DND-41 (cell line): ENCODE data around the gene VASP.

Experiments
- ATAC-seq: fragments of 200-7000 bp; cut with Tn5 transposase; 3 replicates; pipeline ENCODE4 v1.9.1; 2021; ENCODE audit warnings: low read depth; ENCODE audit not compliant: insufficient read depth
- DNase-seq: peaks from one replicate; pipeline ENCODE4 v3.0.0-alpha.2; 2020
- H2AFZ ChIP-seq: 2 replicates; pipeline ENCODE4 v1.6.0; 2012; ENCODE audit warnings: low read depth, low read length
- H3K27ac ChIP-seq: 2 replicates; pipeline ENCODE4 v1.5.1; 2012; ENCODE audit warnings: low read length, inconsistent platforms
- H3K27me3 ChIP-seq: fragments of 200-600 bp; sonication (generic); 2 replicates; pipeline ENCODE4 v1.6.0; 2012; ENCODE audit warnings: low read length, mild to moderate bottlenecking, inconsistent platforms; ENCODE audit not compliant: insufficient read depth, poor library complexity
- H3K36me3 ChIP-seq: 2 replicates; pipeline ENCODE4 v1.5.1; 2012; ENCODE audit warnings: low read length, inconsistent platforms; ENCODE audit not compliant: insufficient read depth
- H3K4me1 ChIP-seq: 2 replicates; pipeline ENCODE4 v1.5.1; 2012; ENCODE audit warnings: mild to moderate bottlenecking, low read length; ENCODE audit not compliant: insufficient read depth
- H3K4me2 ChIP-seq: 2 replicates; pipeline ENCODE4 v1.6.0; 2012; ENCODE audit warnings: mild to moderate bottlenecking, moderate library complexity, low read length, inconsistent platforms; ENCODE audit not compliant: insufficient read depth
- H3K4me3 ChIP-seq, 2 experiments: fragments of 200-600 bp in 1 of 2; shearing (Covaris generic) in 1 of 2; 2 replicates each; pipeline ENCODE4 v1.5.1; 2012 to 2016; ENCODE audit warnings: inconsistent platforms in 2 of 2, low read length in 2 of 2, mild to moderate bottlenecking in 2 of 2, low read depth in 1 of 2, moderate library complexity in 1 of 2
- H3K79me2 ChIP-seq: 2 replicates; pipeline ENCODE4 v1.6.0; 2012; ENCODE audit warnings: low read length, inconsistent platforms; ENCODE audit not compliant: insufficient read depth
- H3K9ac ChIP-seq: 2 replicates; pipeline ENCODE4 v1.6.0; 2012; ENCODE audit warnings: low read depth, mild to moderate bottlenecking, inconsistent platforms, low read length, moderate library complexity
- H3K9me3 ChIP-seq: 2 replicates; pipeline ENCODE4 v1.5.1; 2012; ENCODE audit warnings: low read length, moderate library complexity, mild to moderate bottlenecking, inconsistent platforms; ENCODE audit not compliant: insufficient read depth, severe bottlenecking
- H4K20me1 ChIP-seq: 2 replicates; pipeline ENCODE4 v1.6.0; 2012; ENCODE audit warnings: low read length; ENCODE audit not compliant: insufficient read depth
- EZH2 ChIP-seq: IDR thresholded peaks from 3 replicates; pipeline ENCODE4 v1.6.1; 2012; ENCODE audit warnings: borderline replicate concordance, low read depth, mild to moderate bottlenecking, moderate library complexity, low read length, inconsistent platforms; ENCODE audit not compliant: severe bottlenecking
- TF ChIP-seq, protein P1 (sequence below): IDR thresholded peaks from 2 replicates; pipeline ENCODE4 v1.5.1; 2012; ENCODE audit warnings: borderline replicate concordance, low read length, moderate library complexity, mild to moderate bottlenecking; ENCODE audit not compliant: poor library complexity, severe bottlenecking; ENCODE audit errors: extremely low read depth

Gene VASP

GRCh38 chr19:45468803-45469131, 38.5 kb upstream of the VASP start:
- H3K9me3 ChIP-seq: no peaks in the 10 kb centered on the region
- peaks cover 36% of the 10 kb centered on the region for H3K4me1 ChIP-seq
- H3K36me3 ChIP-seq: no peaks in the 10 kb centered on the region
- peak overlapping the region; percentile 86 for H2AFZ ChIP-seq
- peaks cover 5% of the 10 kb centered on the region for H3K27me3 ChIP-seq
- H3K4me2 ChIP-seq: peak overlapping the region; percentile 99
- no peaks in the 10 kb centered on the region for H3K79me2 ChIP-seq
- H3K9ac ChIP-seq: peak overlapping the region; percentile 58
- H3K27ac ChIP-seq: peak overlapping the region; percentile 32; the same call in 1 of the 2 replicates
- peak overlapping the region; percentile 33 to 88; a peak in 3 of 4 replicates for H3K4me3 ChIP-seq
- ATAC-seq: no peak
- peaks cover 14% of the 10 kb centered on the region for H4K20me1 ChIP-seq
- no peak for TF ChIP-seq EZH2
- TF ChIP-seq, protein P1, sequence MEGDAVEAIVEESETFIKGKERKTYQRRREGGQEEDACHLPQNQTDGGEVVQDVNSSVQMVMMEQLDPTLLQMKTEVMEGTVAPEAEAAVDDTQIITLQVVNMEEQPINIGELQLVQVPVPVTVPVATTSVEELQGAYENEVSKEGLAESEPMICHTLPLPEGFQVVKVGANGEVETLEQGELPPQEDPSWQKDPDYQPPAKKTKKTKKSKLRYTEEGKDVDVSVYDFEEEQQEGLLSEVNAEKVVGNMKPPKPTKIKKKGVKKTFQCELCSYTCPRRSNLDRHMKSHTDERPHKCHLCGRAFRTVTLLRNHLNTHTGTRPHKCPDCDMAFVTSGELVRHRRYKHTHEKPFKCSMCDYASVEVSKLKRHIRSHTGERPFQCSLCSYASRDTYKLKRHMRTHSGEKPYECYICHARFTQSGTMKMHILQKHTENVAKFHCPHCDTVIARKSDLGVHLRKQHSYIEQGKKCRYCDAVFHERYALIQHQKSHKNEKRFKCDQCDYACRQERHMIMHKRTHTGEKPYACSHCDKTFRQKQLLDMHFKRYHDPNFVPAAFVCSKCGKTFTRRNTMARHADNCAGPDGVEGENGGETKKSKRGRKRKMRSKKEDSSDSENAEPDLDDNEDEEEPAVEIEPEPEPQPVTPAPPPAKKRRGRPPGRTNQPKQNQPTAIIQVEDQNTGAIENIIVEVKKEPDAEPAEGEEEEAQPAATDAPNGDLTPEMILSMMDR: no peak
- no peak for DNase-seq

- H3K9ac ChIP-seq: peak overlapping the region; percentile 58
- H3K4me1 ChIP-seq: peaks cover 36% of the 10 kb centered on the region
- no peaks in the 10 kb centered on the region for H3K79me2 ChIP-seq
- H2AFZ ChIP-seq: peak overlapping the region; percentile 92
- DNase-seq: peak; percentile 94
- H3K4me3 ChIP-seq: peak overlapping the region; percentile 33 to 88; a peak in 3 of 4 replicates
- H3K27ac ChIP-seq: peak overlapping the region; percentile 81
- no peaks in the 10 kb centered on the region for H3K9me3 ChIP-seq
- no peaks in the 10 kb centered on the region for H3K36me3 ChIP-seq
- ATAC-seq: peak; percentile 92
- peak overlapping the region; percentile 99 for H3K4me2 ChIP-seq
- H4K20me1 ChIP-seq: peaks cover 14% of the 10 kb centered on the region
- H3K27me3 ChIP-seq: peaks cover 5% of the 10 kb centered on the region
- TF ChIP-seq, protein P1: peak; percentile 52
- TF ChIP-seq EZH2: no peak
Measured at GRCh38 chr19:45469132-45469944, 37.9 kb upstream of the VASP start.

DNA sequence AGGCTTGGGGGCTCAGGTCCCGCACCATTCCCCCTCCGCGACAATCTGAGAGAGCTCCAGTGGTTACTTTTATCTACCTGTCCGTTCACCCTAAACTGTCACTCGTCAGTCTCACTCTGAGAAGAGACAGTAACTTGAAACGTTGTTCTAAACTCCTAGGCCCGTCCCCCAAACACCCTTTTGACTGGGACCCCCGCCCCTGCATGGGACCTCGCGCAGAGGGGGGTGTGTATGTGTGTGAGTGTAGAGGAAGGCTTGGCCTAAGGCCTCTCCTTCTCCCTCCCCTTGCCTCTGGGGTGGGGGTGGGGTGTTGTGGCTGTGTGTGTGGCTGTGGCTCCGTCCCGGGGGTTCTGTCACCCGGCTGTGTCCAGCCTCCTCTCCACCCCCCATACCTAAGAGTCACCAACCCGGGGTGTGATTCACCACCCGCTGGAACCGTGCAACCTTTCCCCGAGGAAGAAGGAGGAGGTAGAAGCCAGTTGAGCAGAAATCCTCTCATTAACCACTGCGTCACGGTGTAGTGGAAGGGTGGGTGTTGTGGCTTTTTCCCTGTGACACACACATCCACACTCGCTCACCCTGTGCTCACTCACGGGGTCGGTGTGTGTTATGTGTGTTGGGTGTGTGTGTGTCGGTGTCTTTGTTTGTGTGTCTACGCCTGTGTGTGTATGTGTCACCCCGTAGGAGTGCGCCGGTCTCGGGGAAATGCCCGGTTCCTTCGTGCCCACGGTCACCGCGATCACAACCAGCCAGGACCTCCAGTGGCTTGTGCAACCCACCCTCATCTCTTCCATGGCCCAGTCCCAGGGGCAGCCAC, 37.1 kb upstream of the VASP start:
- no peak for TF ChIP-seq EZH2
- TF ChIP-seq, protein P1: no peak
- no peak overlapping the region for H3K27ac ChIP-seq
- H2AFZ ChIP-seq: peak overlapping the region; percentile 92; the same call in 1 of the 2 replicates
- ATAC-seq (no peak), DNase-seq (peak; percentile 12)
- peaks cover 5% of the 10 kb centered on the region for H3K27me3 ChIP-seq
- peak overlapping the region; percentile 58 for H3K9ac ChIP-seq
- peak overlapping the region in 1 of 2 experiments; percentile 88; a peak in 2 of 4 replicates for H3K4me3 ChIP-seq
- H3K4me2 ChIP-seq: peak overlapping the region; percentile 99
- no peaks in the 10 kb centered on the region for H3K36me3 ChIP-seq
- peaks cover 14% of the 10 kb centered on the region for H4K20me1 ChIP-seq
- H3K9me3 ChIP-seq: no peaks in the 10 kb centered on the region
- H3K79me2 ChIP-seq: no peaks in the 10 kb centered on the region
- H3K4me1 ChIP-seq: peaks cover 36% of the 10 kb centered on the region
